GM23338 (cell line): ENCODE measurements around the gene OR7G2.

Source experiments
- CTCF ChIP-seq, 2 experiments: fragments of 200-600 bp in 1 of 2; sonication (generic) in 1 of 2; conservative IDR thresholded peaks; 2 replicates each; pipeline versions ENCODE4 v1.5.1 to v1.6.1; 2016 to 2017; ENCODE audit warnings: antibody characterized with exemption in 2 of 2, low read depth in 2 of 2, mild to moderate bottlenecking in 2 of 2, moderate library complexity in 1 of 2
- EZH2 ChIP-seq: fragments of 200-600 bp; sonication (generic); IDR thresholded peaks from one replicate; pipeline ENCODE4 v1.8.0; 2017; ENCODE audit warnings: antibody characterized with exemption, mild to moderate bottlenecking, low read depth; ENCODE audit not compliant: unreplicated experiment
- REST ChIP-seq: IDR thresholded peaks from one replicate; pipeline ENCODE4 v1.6.1; 2018; ENCODE audit warnings: antibody characterized with exemption; ENCODE audit not compliant: unreplicated experiment

GRCh38 chr19:9140159-9140874, 33.0 kb upstream of the OR7G2 start, which contains the start of gene ZNF317:
- TF ChIP-seq EZH2 (no peak), CTCF (conservative IDR thresholded peaks at IDR 0.05; ENCODE audit: low read depth in 2 of 2) (no peak), REST (no peak)
